ENCODE results near the gene OR2AT4. TPM values are rescaled to one million over a fixed set of nuclear protein-coding genes. Genes with fewer than 3 reads are reported as not detected.
A peak's percentile ranks its signal among the peaks of the same experiment; 100 is the strongest.

OR2AT4 gene
- total and polyA plus RNA-seq, 2 of the 4 experiments (the other 2 are of a cell fraction): not detected

- H2BK20ac ChIP-seq (ENCODE audit: low read depth, low read length): no peak overlapping the region
- intact Hi-C loops (cut with micrococcal nuclease): no loop called here
- no peak overlapping the region for H4K5ac ChIP-seq (ENCODE audit: low read depth, low read length)
- H3K9me3 ChIP-seq (ENCODE audit: control insufficient read depth, insufficient read depth, low read length): no peaks in the 10 kb centered on the region
- no peak overlapping the region for H3K56ac ChIP-seq (ENCODE audit: extremely low read depth, insufficient read depth, low read length)
- no TSS peak for BruUV-seq (replicated peaks)
- no peak overlapping the region for H3K9ac ChIP-seq (ENCODE audit: low read depth, low read length)
- H3K79me1 ChIP-seq (ENCODE audit: low read depth in 1 of 2, low read length in 2 of 2): no peaks in the 10 kb centered on the region
- H3K4me2 ChIP-seq (ENCODE audit: low read depth, low read length): no peak overlapping the region
- TF ChIP-seq CHD1 (IDR thresholded peaks at IDR 0.05; ENCODE audit: low read depth, low read length): no peak
- no peak for TF ChIP-seq SMC3 (IDR thresholded peaks at IDR 0.05; ENCODE audit: low read depth, low read length)
- TF ChIP-seq CEBPB (IDR thresholded peaks at IDR 0.05; ENCODE audit: low read depth, low read length): no peak
- TF ChIP-seq MXI1 (IDR thresholded peaks at IDR 0.05; ENCODE audit: borderline replicate concordance, low read depth, low read length): no peak
- no peak for TF ChIP-seq USF2 (IDR thresholded peaks at IDR 0.05; ENCODE audit: low read depth, low read length)
- no peak for TF ChIP-seq RCOR1 (IDR thresholded peaks at IDR 0.05; ENCODE audit: insufficient replicate concordance, low read length)
- TF ChIP-seq FOS (IDR thresholded peaks at IDR 0.05; ENCODE audit: low read depth, low read length): no peak
- TF ChIP-seq, protein P1, sequence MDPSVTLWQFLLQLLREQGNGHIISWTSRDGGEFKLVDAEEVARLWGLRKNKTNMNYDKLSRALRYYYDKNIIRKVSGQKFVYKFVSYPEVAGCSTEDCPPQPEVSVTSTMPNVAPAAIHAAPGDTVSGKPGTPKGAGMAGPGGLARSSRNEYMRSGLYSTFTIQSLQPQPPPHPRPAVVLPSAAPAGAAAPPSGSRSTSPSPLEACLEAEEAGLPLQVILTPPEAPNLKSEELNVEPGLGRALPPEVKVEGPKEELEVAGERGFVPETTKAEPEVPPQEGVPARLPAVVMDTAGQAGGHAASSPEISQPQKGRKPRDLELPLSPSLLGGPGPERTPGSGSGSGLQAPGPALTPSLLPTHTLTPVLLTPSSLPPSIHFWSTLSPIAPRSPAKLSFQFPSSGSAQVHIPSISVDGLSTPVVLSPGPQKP (IDR thresholded peaks at IDR 0.05; ENCODE audit: borderline replicate concordance, low read depth, low read length): no peak
- TF ChIP-seq POLR2A (IDR thresholded peaks at IDR 0.05; ENCODE audit: low read depth, low read length): no peak
- TF ChIP-seq, protein P2, sequence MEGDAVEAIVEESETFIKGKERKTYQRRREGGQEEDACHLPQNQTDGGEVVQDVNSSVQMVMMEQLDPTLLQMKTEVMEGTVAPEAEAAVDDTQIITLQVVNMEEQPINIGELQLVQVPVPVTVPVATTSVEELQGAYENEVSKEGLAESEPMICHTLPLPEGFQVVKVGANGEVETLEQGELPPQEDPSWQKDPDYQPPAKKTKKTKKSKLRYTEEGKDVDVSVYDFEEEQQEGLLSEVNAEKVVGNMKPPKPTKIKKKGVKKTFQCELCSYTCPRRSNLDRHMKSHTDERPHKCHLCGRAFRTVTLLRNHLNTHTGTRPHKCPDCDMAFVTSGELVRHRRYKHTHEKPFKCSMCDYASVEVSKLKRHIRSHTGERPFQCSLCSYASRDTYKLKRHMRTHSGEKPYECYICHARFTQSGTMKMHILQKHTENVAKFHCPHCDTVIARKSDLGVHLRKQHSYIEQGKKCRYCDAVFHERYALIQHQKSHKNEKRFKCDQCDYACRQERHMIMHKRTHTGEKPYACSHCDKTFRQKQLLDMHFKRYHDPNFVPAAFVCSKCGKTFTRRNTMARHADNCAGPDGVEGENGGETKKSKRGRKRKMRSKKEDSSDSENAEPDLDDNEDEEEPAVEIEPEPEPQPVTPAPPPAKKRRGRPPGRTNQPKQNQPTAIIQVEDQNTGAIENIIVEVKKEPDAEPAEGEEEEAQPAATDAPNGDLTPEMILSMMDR (conservative IDR thresholded peaks at IDR 0.05; ENCODE audit: low read depth, low read length): no peak
- TF ChIP-seq MAZ (IDR thresholded peaks at IDR 0.05; ENCODE audit: borderline replicate concordance, low read depth, low read length): no peak
- TF ChIP-seq NFE2L2 (IDR thresholded peaks at IDR 0.05; ENCODE audit: low read depth, low read length): no peak
- TF ChIP-seq BHLHE40 (IDR thresholded peaks at IDR 0.05; ENCODE audit: low read depth, low read length): no peak
- TF ChIP-seq RAD21 (IDR thresholded peaks at IDR 0.05; ENCODE audit: low read length): no peak
- no peak for TF ChIP-seq MAFK (IDR thresholded peaks at IDR 0.05; ENCODE audit: low read depth, low read length)
- no peak for TF ChIP-seq RFX5 (IDR thresholded peaks at IDR 0.05; ENCODE audit: low read depth, low read length)
- H2BK15ac ChIP-seq (ENCODE audit: low read depth, low read length): no peak overlapping the region
- no peak overlapping the region for H3K4me3 ChIP-seq (ENCODE audit: insufficient read depth, low read depth, low read length)
- no peak overlapping the region for H3K27ac ChIP-seq (ENCODE audit: insufficient read depth, low read length)
- H4K20me1 ChIP-seq (ENCODE audit: insufficient read depth, low read length): no peaks in the 10 kb centered on the region
- dilution Hi-C loops (cut with HindIII; ENCODE audit: low sequenced_read_pairs, unreplicated experiment): no loop called here
- peak; percentile 10 for DNase-seq
- in situ Hi-C loops (cut with MboI; ENCODE audit: low sequenced_read_pairs): no loop called here
- H4K8ac ChIP-seq (ENCODE audit: low read depth in 2 of 2, low read length in 2 of 2): no peak overlapping the region
- H3K4ac ChIP-seq (ENCODE audit: low read depth, low read length): no peak overlapping the region
- no peaks in the 10 kb centered on the region for H3K4me1 ChIP-seq (ENCODE audit: control insufficient read depth, insufficient read depth, low read length)
- no peak overlapping the region for H2AFZ ChIP-seq (replicated peaks; ENCODE audit: low read length, poor library complexity)
- H2AK5ac ChIP-seq (ENCODE audit: low read depth, low read length): no peak overlapping the region
- no peak overlapping the region for H3K23ac ChIP-seq (ENCODE audit: low read depth, low read length)
- no peak overlapping the region for H2BK5ac ChIP-seq (ENCODE audit: low read depth, low read length, poor library complexity, severe bottlenecking)
- ATAC-seq (ENCODE audit: low read depth): no peak
- POLR2A ChIA-PET (ENCODE audit: unreplicated experiment): no interaction called here
- H3K14ac ChIP-seq (replicated peaks; ENCODE audit: low read depth, low read length): no peak overlapping the region
- no peaks in the 10 kb centered on the region for H3K9me1 ChIP-seq (ENCODE audit: insufficient read depth, low read length)
- CTCF ChIA-PET: no interaction called here
- no peak overlapping the region for H2AK9ac ChIP-seq (replicated peaks; ENCODE audit: low read depth, low read length, poor library complexity)
- no peak overlapping the region for H4K91ac ChIP-seq (ENCODE audit: insufficient read depth, low read depth, low read length)
- H3K27me3 ChIP-seq (ENCODE audit: control insufficient read depth, insufficient read depth, low read length): peaks cover 23% of the 10 kb centered on the region
- H3K18ac ChIP-seq (ENCODE audit: low read depth, low read length): no peak overlapping the region
- H3K36me3 ChIP-seq (ENCODE audit: control insufficient read depth, insufficient read depth, low read length): no peaks in the 10 kb centered on the region
- WGBS, 2 experiments (ENCODE audit: extremely low coverage in 2 of 2, insufficient read length in 1 of 2): no CpG with 5 or more reads among the region's 3 CpGs
- H2BK120ac ChIP-seq (ENCODE audit: low read depth, low read length): no peak overlapping the region
Measured at GRCh38 chr11:75063741-75064314, 32.8 kb downstream of the OR2AT4 start.

All from IMR-90 (cell line).